ENCODE results near the gene MLLT3. TPM values are rescaled to one million over a fixed set of nuclear protein-coding genes. Genes with fewer than 3 reads are reported as not detected.

MLLT3 gene
- total RNA-seq, 2 donors from 2014 or later, result 5.6 to 5.7 TPM

DNA sequence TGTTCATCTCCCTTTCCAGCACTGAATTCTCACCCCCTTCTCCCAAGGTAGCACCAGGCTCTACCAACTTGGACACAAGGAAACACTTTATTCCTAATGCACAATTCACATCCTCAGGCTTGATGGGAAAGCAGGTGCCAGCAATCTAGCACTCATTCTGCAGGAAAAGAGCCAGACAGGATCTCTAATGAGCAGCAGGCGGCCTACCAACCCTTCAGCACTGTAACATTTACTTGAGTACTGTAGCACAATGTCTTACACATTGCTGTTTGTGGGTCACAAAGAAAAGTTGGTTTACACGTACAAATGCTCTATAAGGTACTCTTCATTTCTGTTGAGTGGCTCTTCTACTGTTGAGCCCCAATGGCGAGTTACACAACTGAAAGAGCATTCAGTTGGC, 254.4 kb downstream of the MLLT3 start:
- H3K9me3 ChIP-seq, result no peaks in the 10 kb centered on the region
- no peaks in the 10 kb centered on the region for H3K27me3 ChIP-seq
- ATAC-seq (no peak), DNase-seq (no peak)
- WGBS, 2 donors, result 91 to 92% methylated on average over 3 of the region's 3 CpGs
- no peak overlapping the region for H3K27ac ChIP-seq
- no peaks in the 10 kb centered on the region for H3K36me3 ChIP-seq (replicated peaks in 1 of 2; ENCODE audit: insufficient read depth in 1 of 2, low read depth in 2 of 2)
- H3K4me1 ChIP-seq, result no peaks in the 10 kb centered on the region
- intact Hi-C loops (cut with DNase I), result no loop called here
- H3K4me3 ChIP-seq, result no peak overlapping the region
- TF ChIP-seq, protein P1, sequence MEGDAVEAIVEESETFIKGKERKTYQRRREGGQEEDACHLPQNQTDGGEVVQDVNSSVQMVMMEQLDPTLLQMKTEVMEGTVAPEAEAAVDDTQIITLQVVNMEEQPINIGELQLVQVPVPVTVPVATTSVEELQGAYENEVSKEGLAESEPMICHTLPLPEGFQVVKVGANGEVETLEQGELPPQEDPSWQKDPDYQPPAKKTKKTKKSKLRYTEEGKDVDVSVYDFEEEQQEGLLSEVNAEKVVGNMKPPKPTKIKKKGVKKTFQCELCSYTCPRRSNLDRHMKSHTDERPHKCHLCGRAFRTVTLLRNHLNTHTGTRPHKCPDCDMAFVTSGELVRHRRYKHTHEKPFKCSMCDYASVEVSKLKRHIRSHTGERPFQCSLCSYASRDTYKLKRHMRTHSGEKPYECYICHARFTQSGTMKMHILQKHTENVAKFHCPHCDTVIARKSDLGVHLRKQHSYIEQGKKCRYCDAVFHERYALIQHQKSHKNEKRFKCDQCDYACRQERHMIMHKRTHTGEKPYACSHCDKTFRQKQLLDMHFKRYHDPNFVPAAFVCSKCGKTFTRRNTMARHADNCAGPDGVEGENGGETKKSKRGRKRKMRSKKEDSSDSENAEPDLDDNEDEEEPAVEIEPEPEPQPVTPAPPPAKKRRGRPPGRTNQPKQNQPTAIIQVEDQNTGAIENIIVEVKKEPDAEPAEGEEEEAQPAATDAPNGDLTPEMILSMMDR (IDR thresholded peaks at IDR 0.05), result no peak
- TF ChIP-seq POLR2A (IDR thresholded peaks at IDR 0.05), result no peak

DNA sequence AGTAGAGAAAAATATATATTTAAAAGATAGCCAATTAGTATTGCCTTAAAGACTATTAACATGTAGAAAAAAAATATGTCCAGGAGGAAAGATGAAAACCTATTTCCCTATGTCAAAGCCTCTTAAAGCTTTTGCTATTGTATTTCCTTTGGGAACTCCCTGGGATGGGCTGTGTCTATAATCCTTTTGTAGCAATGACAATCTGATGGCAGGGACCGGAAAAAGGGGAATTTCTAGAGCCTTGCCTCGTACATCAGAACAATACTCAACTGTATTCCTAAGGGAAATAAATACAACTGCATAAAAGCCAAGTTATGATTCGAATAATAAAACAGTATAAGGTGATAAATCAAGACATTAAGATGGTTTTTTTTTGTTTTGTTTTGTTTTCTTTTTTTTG, 257.3 kb downstream of the MLLT3 start:
- no peak overlapping the region for H3K4me3 ChIP-seq
- H3K9me3 ChIP-seq, result no peaks in the 10 kb centered on the region
- 70 to 74% methylated on average over 3 of the region's 3 CpGs for WGBS, 2 donors
- no peaks in the 10 kb centered on the region for H3K4me1 ChIP-seq
- H3K27ac ChIP-seq, result no peak overlapping the region
- H3K36me3 ChIP-seq (replicated peaks in 1 of 2; ENCODE audit: insufficient read depth in 1 of 2, low read depth in 2 of 2), result peaks cover 0 to 1% of the 10 kb centered on the region in 2 donors
- ATAC-seq (no peak), DNase-seq (no peak)
- intact Hi-C loops (cut with DNase I), result no loop called here
- TF ChIP-seq, protein P1 (IDR thresholded peaks at IDR 0.05), result no peak
- TF ChIP-seq POLR2A (IDR thresholded peaks at IDR 0.05), result no peak
- no peaks in the 10 kb centered on the region for H3K27me3 ChIP-seq

DNA sequence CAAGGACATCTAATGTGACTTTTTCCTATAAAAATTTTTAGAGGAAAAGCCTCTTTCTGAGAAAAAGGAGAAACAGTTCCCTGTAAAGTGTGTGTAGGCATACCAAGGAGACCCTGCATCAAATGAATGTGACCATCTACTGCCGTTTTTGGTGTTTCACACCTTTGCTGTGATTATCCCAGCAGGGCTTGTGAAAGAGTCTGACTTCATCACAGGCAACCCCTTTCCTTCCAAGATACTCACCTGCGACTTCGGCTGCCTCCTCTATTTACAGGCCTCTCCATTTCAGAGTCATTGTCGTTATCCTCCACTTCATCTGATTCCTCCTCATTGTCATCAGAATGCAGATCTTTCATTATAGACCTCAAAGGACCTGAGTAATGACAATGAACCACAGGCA, 259.1 kb downstream of the MLLT3 start:
- no peaks in the 10 kb centered on the region for H3K9me3 ChIP-seq
- 78 to 84% methylated on average over 4 of the region's 4 CpGs for WGBS, 2 donors
- TF ChIP-seq, protein P1 (IDR thresholded peaks at IDR 0.05), result no peak
- no peak for TF ChIP-seq POLR2A (IDR thresholded peaks at IDR 0.05)
- DNase-seq (no peak), ATAC-seq (no peak)
- no peak overlapping the region for H3K4me3 ChIP-seq
- H3K36me3 ChIP-seq (replicated peaks in 1 of 2; ENCODE audit: insufficient read depth in 1 of 2, low read depth in 2 of 2), result peaks cover 0 to 1% of the 10 kb centered on the region in 2 donors
- intact Hi-C loops (cut with DNase I), result no loop called here
- no peak overlapping the region for H3K27ac ChIP-seq
- H3K27me3 ChIP-seq, result no peaks in the 10 kb centered on the region
- H3K4me1 ChIP-seq, result peaks cover 4% of the 10 kb centered on the region

- ATAC-seq (no peak), DNase-seq (no peak)
- Histone ChIP-seq H3K9me3 (no peaks in the 10 kb centered on the region), H3K4me1 (peaks cover 11% of the 10 kb centered on the region), H3K27me3 (no peaks in the 10 kb centered on the region), H3K27ac (no peak overlapping the region), H3K36me3 (replicated peaks in 1 of 2; ENCODE audit: insufficient read depth in 1 of 2, low read depth in 2 of 2) (peaks cover 0 to 1% of the 10 kb centered on the region in 2 donors), H3K4me3 (no peak overlapping the region)
- 87 to 88% methylated on average over 3 of the region's 3 CpGs for WGBS, 2 donors
- no peak for TF ChIP-seq POLR2A (IDR thresholded peaks at IDR 0.05)
- TF ChIP-seq, protein P1 (IDR thresholded peaks at IDR 0.05), result no peak
- intact Hi-C loops (cut with DNase I), result no loop called here
Measured at GRCh38 chr9:20361656-20362570, 260.4 kb downstream of the MLLT3 start.

Data from body of pancreas (tissue), 4 donors.